ENCODE results near the gene ZFYVE28.

DNA sequence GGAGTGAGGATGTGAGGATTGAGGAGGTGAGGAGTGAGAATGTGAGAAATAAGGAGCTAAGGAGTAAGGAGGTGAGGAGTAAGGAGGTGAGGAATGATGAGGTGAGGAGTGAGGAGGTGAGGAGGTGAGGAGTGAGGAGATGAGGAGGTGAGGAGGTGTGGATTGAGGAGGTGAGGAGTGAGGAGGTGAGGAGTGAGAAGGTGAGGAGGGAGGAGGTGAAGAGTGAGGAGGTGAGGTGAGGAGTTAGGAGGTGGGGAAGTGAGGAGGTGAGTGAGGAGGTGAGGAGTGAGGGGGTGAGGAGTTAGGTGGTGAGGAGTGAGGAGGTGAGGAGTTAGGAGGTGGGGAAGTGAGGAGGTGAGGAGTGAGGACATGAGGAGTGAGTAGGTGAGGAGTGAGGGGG is 81.8 kb downstream of the ZFYVE28 start:
- TF ChIP-seq, protein P1, sequence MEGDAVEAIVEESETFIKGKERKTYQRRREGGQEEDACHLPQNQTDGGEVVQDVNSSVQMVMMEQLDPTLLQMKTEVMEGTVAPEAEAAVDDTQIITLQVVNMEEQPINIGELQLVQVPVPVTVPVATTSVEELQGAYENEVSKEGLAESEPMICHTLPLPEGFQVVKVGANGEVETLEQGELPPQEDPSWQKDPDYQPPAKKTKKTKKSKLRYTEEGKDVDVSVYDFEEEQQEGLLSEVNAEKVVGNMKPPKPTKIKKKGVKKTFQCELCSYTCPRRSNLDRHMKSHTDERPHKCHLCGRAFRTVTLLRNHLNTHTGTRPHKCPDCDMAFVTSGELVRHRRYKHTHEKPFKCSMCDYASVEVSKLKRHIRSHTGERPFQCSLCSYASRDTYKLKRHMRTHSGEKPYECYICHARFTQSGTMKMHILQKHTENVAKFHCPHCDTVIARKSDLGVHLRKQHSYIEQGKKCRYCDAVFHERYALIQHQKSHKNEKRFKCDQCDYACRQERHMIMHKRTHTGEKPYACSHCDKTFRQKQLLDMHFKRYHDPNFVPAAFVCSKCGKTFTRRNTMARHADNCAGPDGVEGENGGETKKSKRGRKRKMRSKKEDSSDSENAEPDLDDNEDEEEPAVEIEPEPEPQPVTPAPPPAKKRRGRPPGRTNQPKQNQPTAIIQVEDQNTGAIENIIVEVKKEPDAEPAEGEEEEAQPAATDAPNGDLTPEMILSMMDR (IDR thresholded peaks at IDR 0.05; ENCODE audit: insufficient read depth, low read length, poor library complexity, severe bottlenecking) = no peak
- TF ChIP-seq EZH2phosphoT487 (conservative IDR thresholded peaks at IDR 0.05; ENCODE audit: low read length) = no peak

Data from SU-DHL-6 (cell line).